Left hindlimb (tissue), 1 donor: ENCODE measurements around the gene FGF1.

Experiments
- DNase-seq: peaks from one replicate; pipeline ENCODE4 v3.0.0-alpha.2; 2018

FGF1 gene

GRCh38 chr5:142609142-142609541 is 76.7 kb downstream of the FGF1 start:
- DNase-seq: no peak

- no peak for DNase-seq
These were observed 77.8 kb downstream of the FGF1 start for GRCh38 chr5:142608081-142608480.

GRCh38 chr5:142605611-142606010 is 80.3 kb downstream of the FGF1 start:
- DNase-seq: peak; percentile 90

GRCh38 chr5:142602720-142603245 is 83.1 kb downstream of the FGF1 start:
- no peak for DNase-seq

GRCh38 chr5:142601432-142601831 is 84.5 kb downstream of the FGF1 start:
- DNase-seq: no peak

GRCh38 chr5:142600611-142601358 is 85.1 kb downstream of the FGF1 start:
- peak; percentile 77 for DNase-seq

- DNase-seq: no peak
These were observed 85.8 kb downstream of the FGF1 start for GRCh38 chr5:142600092-142600491.

GRCh38 chr5:142598338-142598700 is 87.6 kb downstream of the FGF1 start:
- DNase-seq: no peak

- DNase-seq: no peak
These were observed 88.1 kb downstream of the FGF1 start for GRCh38 chr5:142597546-142598337.

GRCh38 chr5:142597025-142597424 is 88.9 kb downstream of the FGF1 start:
- no peak for DNase-seq

GRCh38 chr5:142592365-142592764 is 93.5 kb downstream of the FGF1 start:
- no peak for DNase-seq

GRCh38 chr5:142590451-142591231 is 95.2 kb downstream of the FGF1 start:
- no peak for DNase-seq

- no peak for DNase-seq
These were observed 96.2 kb downstream of the FGF1 start for GRCh38 chr5:142589720-142590119.

- no peak for DNase-seq
These were observed 98.4 kb downstream of the FGF1 start for GRCh38 chr5:142587354-142587965.

GRCh38 chr5:142586552-142586951 is 99.3 kb downstream of the FGF1 start:
- no peak for DNase-seq

GRCh38 chr5:142585451-142585850 is 100.4 kb downstream of the FGF1 start:
- DNase-seq: no peak

GRCh38 chr5:142584891-142585290 is 101.0 kb downstream of the FGF1 start:
- no peak for DNase-seq

- no peak for DNase-seq
These were observed 107.6 kb downstream of the FGF1 start for GRCh38 chr5:142578161-142578830.

GRCh38 chr5:142576804-142577203 is 109.1 kb downstream of the FGF1 start:
- no peak for DNase-seq

- no peak for DNase-seq
These were observed 109.6 kb downstream of the FGF1 start for GRCh38 chr5:142576303-142576702.

- no peak for DNase-seq
These were observed 113.9 kb downstream of the FGF1 start for GRCh38 chr5:142572006-142572405.

GRCh38 chr5:142571371-142571770 is 114.5 kb downstream of the FGF1 start:
- DNase-seq: no peak
